ENCODE data around the gene USP7.

DNA sequence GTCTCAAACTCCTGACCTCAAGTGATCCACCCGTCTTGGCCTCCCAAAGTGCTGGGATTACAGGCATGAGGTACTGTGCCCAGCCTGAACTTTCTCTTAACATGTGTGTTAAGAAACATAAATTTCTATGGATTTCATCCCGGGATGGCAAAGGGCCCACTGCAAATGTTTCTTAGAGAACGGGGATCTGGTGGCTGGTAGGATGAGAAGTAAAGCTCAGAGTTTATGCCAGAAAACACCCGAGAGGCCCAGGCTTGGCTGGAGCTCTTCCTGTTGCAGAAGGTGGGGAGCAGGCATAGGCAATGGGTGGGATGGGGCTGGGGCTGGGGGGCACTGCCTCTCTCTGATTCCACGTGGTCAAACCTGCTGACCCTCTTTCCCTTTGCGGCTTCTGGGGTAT lies 89.3 kb downstream of the USP7 start:
- TF ChIP-seq POLR2A (IDR thresholded peaks at IDR 0.05; ENCODE audit: low read length) (no peak), GATA1 (IDR thresholded peaks at IDR 0.05; ENCODE audit: low read depth, low read length) (no peak)

Data from erythroblast (primary cell).